Measurements from ENCODE around the gene DIAPH3. TPM values are rescaled to one million over a fixed set of nuclear protein-coding genes. Genes with fewer than 3 reads are reported as not detected.

The DIAPH3 gene
- total and polyA plus RNA-seq, 2 of the 4 experiments (the other 2 are of a cell fraction), result 8.9 to 9.3 TPM

GRCh38 chr13:59991395-59991794 is 172.3 kb downstream of the DIAPH3 start:
- dilution Hi-C loops (cut with HindIII; ENCODE audit: low sequenced_read_pairs, unreplicated experiment), result no loop called here

More at GRCh38 chr13:59991395-59991794, 172.3 kb downstream of the DIAPH3 start:
- BruUV-seq (replicated peaks), result no TSS peak
- H2BK20ac ChIP-seq (ENCODE audit: low read depth, low read length), result no peak overlapping the region
- no peak overlapping the region for H2AK9ac ChIP-seq (replicated peaks; ENCODE audit: low read depth, low read length, poor library complexity)
- no peak for TF ChIP-seq POLR2A (IDR thresholded peaks at IDR 0.05; ENCODE audit: low read depth, low read length)
- no peak for TF ChIP-seq SMC3 (IDR thresholded peaks at IDR 0.05; ENCODE audit: low read depth, low read length)
- no peak for TF ChIP-seq RAD21 (IDR thresholded peaks at IDR 0.05; ENCODE audit: low read length)
- no peak for TF ChIP-seq NFE2L2 (IDR thresholded peaks at IDR 0.05; ENCODE audit: low read depth, low read length)
- no peak for TF ChIP-seq USF2 (IDR thresholded peaks at IDR 0.05; ENCODE audit: low read depth, low read length)
- TF ChIP-seq ELK1 (IDR thresholded peaks at IDR 0.05; ENCODE audit: borderline replicate concordance, low read depth, low read length), result no peak
- TF ChIP-seq RFX5 (IDR thresholded peaks at IDR 0.05; ENCODE audit: low read depth, low read length), result no peak
- no peak for TF ChIP-seq MAZ (IDR thresholded peaks at IDR 0.05; ENCODE audit: borderline replicate concordance, low read depth, low read length)
- TF ChIP-seq CTCF (conservative IDR thresholded peaks at IDR 0.05; ENCODE audit: low read depth, low read length), result no peak
- no peak for TF ChIP-seq MXI1 (IDR thresholded peaks at IDR 0.05; ENCODE audit: borderline replicate concordance, low read depth, low read length)
- TF ChIP-seq FOS (IDR thresholded peaks at IDR 0.05; ENCODE audit: low read depth, low read length), result no peak
- TF ChIP-seq MAFK (IDR thresholded peaks at IDR 0.05; ENCODE audit: low read depth, low read length), result no peak
- no peak for TF ChIP-seq CEBPB (IDR thresholded peaks at IDR 0.05; ENCODE audit: low read depth, low read length)
- TF ChIP-seq RCOR1 (IDR thresholded peaks at IDR 0.05; ENCODE audit: insufficient replicate concordance, low read length), result no peak
- TF ChIP-seq CHD1 (IDR thresholded peaks at IDR 0.05; ENCODE audit: low read depth, low read length), result no peak
- no peak for TF ChIP-seq BHLHE40 (IDR thresholded peaks at IDR 0.05; ENCODE audit: low read depth, low read length)
- H3K56ac ChIP-seq (ENCODE audit: extremely low read depth, insufficient read depth, low read length), result no peak overlapping the region
- no peak overlapping the region for H2BK120ac ChIP-seq (ENCODE audit: low read depth, low read length)
- no peaks in the 10 kb centered on the region for H3K36me3 ChIP-seq (ENCODE audit: control insufficient read depth, insufficient read depth, low read length)
- 100% methylated on average over 1 of the region's 2 CpGs; no CpG with 5 or more reads in 1 of the 2 experiments for WGBS, 2 experiments (ENCODE audit: extremely low coverage in 2 of 2, insufficient read length in 1 of 2)
- no peak for DNase-seq
- H3K4me2 ChIP-seq (ENCODE audit: low read depth, low read length), result no peak overlapping the region
- no peak overlapping the region for H3K4ac ChIP-seq (ENCODE audit: low read depth, low read length)
- no peak overlapping the region for H2BK15ac ChIP-seq (ENCODE audit: low read depth, low read length)
- no peak overlapping the region for H3K14ac ChIP-seq (replicated peaks; ENCODE audit: low read depth, low read length)
- ATAC-seq (ENCODE audit: low read depth), result no peak
- no peak overlapping the region for H2BK5ac ChIP-seq (ENCODE audit: low read depth, low read length, poor library complexity, severe bottlenecking)
- no peak overlapping the region for H4K8ac ChIP-seq (ENCODE audit: low read depth in 2 of 2, low read length in 2 of 2)
- no peaks in the 10 kb centered on the region for H4K20me1 ChIP-seq (ENCODE audit: insufficient read depth, low read length)
- H3K9me1 ChIP-seq (ENCODE audit: insufficient read depth, low read length), result no peaks in the 10 kb centered on the region
- no peaks in the 10 kb centered on the region for H3K4me1 ChIP-seq (ENCODE audit: control insufficient read depth, insufficient read depth, low read length)
- no peak overlapping the region for H3K4me3 ChIP-seq (ENCODE audit: insufficient read depth, low read depth, low read length)
- CTCF ChIA-PET, result no interaction called here
- H3K23ac ChIP-seq (ENCODE audit: low read depth, low read length), result no peak overlapping the region
- H3K9ac ChIP-seq (ENCODE audit: low read depth, low read length), result no peak overlapping the region
- no peak overlapping the region for H2AFZ ChIP-seq (replicated peaks; ENCODE audit: low read length, poor library complexity)
- no peak overlapping the region for H4K91ac ChIP-seq (ENCODE audit: insufficient read depth, low read depth, low read length)
- H3K27me3 ChIP-seq (ENCODE audit: control insufficient read depth, insufficient read depth, low read length), result no peaks in the 10 kb centered on the region
- H3K18ac ChIP-seq (ENCODE audit: low read depth, low read length), result no peak overlapping the region
- H3K79me1 ChIP-seq (ENCODE audit: low read depth in 1 of 2, low read length in 2 of 2), result peaks cover 5% of the 10 kb centered on the region in 2 experiments; a peak in 2 of 4 replicates
- H3K27ac ChIP-seq (ENCODE audit: insufficient read depth, low read length), result no peak overlapping the region
- no peak overlapping the region for H2AK5ac ChIP-seq (ENCODE audit: low read depth, low read length)
- POLR2A ChIA-PET (ENCODE audit: unreplicated experiment), result no interaction called here
- in situ Hi-C loops (cut with MboI; ENCODE audit: low sequenced_read_pairs), result no loop called here
- no peak overlapping the region for H4K5ac ChIP-seq (ENCODE audit: low read depth, low read length)
- intact Hi-C loops (cut with micrococcal nuclease), result no loop called here
- H3K9me3 ChIP-seq (ENCODE audit: control insufficient read depth, insufficient read depth, low read length), result no peaks in the 10 kb centered on the region
